H7 (cell line): ENCODE data around the gene BABAM2. TPM values are rescaled to one million over a fixed set of nuclear protein-coding genes. Genes with fewer than 3 reads are reported as not detected.
"Not testable (repeated sequence)": the region's sequence is repeated elsewhere in the genome, so short reads cannot be mapped to it uniquely, and the experiment has no call there.

Experiments
- DNase-seq: peaks from one replicate; pipeline ENCODE4 v3.0.0; 2012
- H3K27me3 ChIP-seq: 2 replicates; pipeline ENCODE4 v1.6.0; 2011; ENCODE audit warnings: mild to moderate bottlenecking, low read length; ENCODE audit not compliant: control insufficient read depth, insufficient read depth
- H3K36me3 ChIP-seq: replicated peaks from 2 replicates; pipeline ENCODE4 v1.5.1; 2011; ENCODE audit warnings: low read length; ENCODE audit not compliant: control insufficient read depth, insufficient read depth
- H3K4me3 ChIP-seq: 2 replicates; pipeline ENCODE4 v1.5.1; 2011; ENCODE audit warnings: low read depth, mild to moderate bottlenecking, control low read depth, low read length, moderate library complexity; ENCODE audit not compliant: insufficient read depth
- total RNA-seq: library from RNA; depleted of rRNA; stranded (reverse); fragments of >200 nt; shearing (Covaris generic); gene quantifications from 2 replicates; pipeline ENCODE4 v1.2.3, GENCODE V29; 2014

The BABAM2 gene
- total RNA-seq, 1 experiment from 2014 or later: 25.3 TPM

DNA sequence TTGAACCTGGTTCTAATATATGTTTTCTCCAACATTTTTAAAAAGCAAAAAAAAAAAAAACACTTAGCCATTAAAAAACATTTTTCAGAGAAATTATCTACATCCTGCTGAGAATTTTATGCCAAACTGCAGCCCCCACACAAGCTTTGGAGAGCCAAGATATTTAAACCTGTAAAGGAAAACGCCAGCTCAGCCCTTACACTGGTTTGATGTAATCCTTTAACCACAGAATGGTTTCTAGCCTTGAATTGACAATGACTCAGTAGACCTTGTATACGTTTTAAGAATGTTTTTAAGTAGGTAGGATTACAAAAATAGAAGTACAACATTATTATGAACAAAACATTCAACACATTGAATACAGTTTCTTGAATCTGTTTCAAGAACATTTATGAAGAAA lies 113.6 kb downstream of the BABAM2 start:
- Histone ChIP-seq H3K27me3 (no peaks in the 10 kb centered on the region), H3K4me3 (no peak overlapping the region), H3K36me3 (no peaks in the 10 kb centered on the region)
- DNase-seq: no peak

DNA sequence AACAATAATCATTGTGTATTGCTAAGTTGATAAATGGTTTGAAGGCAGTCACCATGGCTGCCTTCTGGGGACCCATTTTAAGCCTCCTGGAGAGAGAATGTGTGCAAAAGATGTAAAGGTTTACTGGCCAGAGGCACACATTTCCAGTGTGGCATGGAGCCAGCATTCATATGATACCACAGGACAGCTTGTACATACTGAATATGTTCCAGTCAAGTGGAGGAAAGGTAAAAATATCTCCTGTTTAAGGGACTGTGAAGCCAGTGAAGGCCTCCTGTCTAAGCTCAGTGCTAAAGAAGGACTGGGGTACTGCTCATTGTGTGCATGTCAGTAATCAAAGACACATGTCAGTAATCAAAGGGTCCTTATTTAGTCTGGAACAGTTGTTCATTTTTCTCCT lies 119.2 kb downstream of the BABAM2 start:
- Histone ChIP-seq H3K36me3 (no peaks in the 10 kb centered on the region), H3K4me3 (no peak overlapping the region), H3K27me3 (no peaks in the 10 kb centered on the region)
- no peak for DNase-seq

- Histone ChIP-seq H3K27me3 (no peaks in the 10 kb centered on the region), H3K4me3 (no peak overlapping the region)
- no peak for DNase-seq
Observed at GRCh38 chr2:28011322-28011737, 120.8 kb downstream of the BABAM2 start.

DNA sequence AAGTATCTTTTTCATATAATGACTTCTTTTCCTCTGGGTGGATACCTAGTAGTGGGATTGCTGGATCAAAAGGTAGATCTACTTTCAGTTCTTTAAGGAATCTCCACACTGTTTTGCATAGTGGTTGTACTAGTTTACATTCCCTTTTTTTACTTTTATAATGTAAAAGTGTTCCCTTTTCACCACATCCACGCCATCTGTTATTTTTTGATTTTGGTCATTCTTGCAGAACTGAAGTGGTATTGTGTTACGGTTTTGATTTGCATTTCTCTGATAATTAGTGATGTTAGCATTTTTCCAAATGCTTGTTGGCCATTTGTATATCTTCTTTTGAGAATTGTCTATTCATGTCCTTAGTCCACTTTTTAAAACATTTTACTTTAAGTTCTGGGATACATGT lies 127.9 kb downstream of the BABAM2 start:
- H3K36me3 ChIP-seq, DNase-seq, H3K27me3 ChIP-seq, H3K4me3 ChIP-seq: not testable (repeated sequence)

More at GRCh38 chr2:28011322-28011737, 120.8 kb downstream of the BABAM2 start:
- no peaks in the 10 kb centered on the region for H3K36me3 ChIP-seq

GRCh38 chr2:28019521-28019920 lies 129.0 kb downstream of the BABAM2 start:
- H3K4me3 ChIP-seq, H3K36me3 ChIP-seq, DNase-seq, H3K27me3 ChIP-seq: not testable (repeated sequence)

- no peak for DNase-seq
- H3K36me3 ChIP-seq: no peaks in the 10 kb centered on the region
- no peaks in the 10 kb centered on the region for H3K27me3 ChIP-seq
- H3K4me3 ChIP-seq: no peak overlapping the region
Observed at GRCh38 chr2:28021898-28022297, 131.4 kb downstream of the BABAM2 start.

GRCh38 chr2:28025123-28025522 lies 134.6 kb downstream of the BABAM2 start:
- Histone ChIP-seq H3K4me3 (no peak overlapping the region), H3K27me3 (no peaks in the 10 kb centered on the region), H3K36me3 (no peaks in the 10 kb centered on the region)
- DNase-seq: no peak

GRCh38 chr2:28026230-28026629 lies 135.7 kb downstream of the BABAM2 start:
- not testable (repeated sequence) for DNase-seq, H3K27me3 ChIP-seq, H3K36me3 ChIP-seq, H3K4me3 ChIP-seq

- H3K27me3 ChIP-seq: no peaks in the 10 kb centered on the region
Observed at GRCh38 chr2:28028025-28028424, 137.5 kb downstream of the BABAM2 start.

GRCh38 chr2:28030600-28030999 lies 140.1 kb downstream of the BABAM2 start:
- H3K4me3 ChIP-seq: no peak overlapping the region
- no peaks in the 10 kb centered on the region for H3K36me3 ChIP-seq
- no peak for DNase-seq
- H3K27me3 ChIP-seq: no peaks in the 10 kb centered on the region

More at GRCh38 chr2:28028025-28028424, 137.5 kb downstream of the BABAM2 start:
- DNase-seq: no peak
- H3K36me3 ChIP-seq: no peaks in the 10 kb centered on the region
- no peak overlapping the region for H3K4me3 ChIP-seq

DNA sequence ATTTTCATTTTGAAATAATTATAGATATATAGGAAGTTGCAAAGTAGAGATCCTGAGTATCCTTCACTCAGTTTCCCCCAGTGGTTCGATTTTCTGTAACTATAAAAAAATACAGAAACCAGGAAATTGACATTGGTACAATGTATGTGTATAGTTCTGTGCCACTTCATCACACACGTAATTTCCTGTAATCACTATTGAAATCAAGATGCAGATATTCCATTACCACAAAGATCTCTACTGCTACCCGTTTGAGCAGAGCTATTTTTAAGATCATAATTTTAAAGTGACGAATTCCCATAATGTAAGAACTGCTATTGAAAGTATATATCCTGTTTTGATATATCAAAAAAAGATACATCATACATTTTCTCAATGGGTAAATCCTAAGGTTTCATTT lies 142.3 kb downstream of the BABAM2 start:
- no peaks in the 10 kb centered on the region for H3K27me3 ChIP-seq
- no peak for DNase-seq
- H3K4me3 ChIP-seq: no peak overlapping the region
- no peaks in the 10 kb centered on the region for H3K36me3 ChIP-seq

GRCh38 chr2:28034696-28035095 lies 144.2 kb downstream of the BABAM2 start:
- Histone ChIP-seq H3K27me3 (no peaks in the 10 kb centered on the region), H3K36me3 (no peaks in the 10 kb centered on the region), H3K4me3 (no peak overlapping the region)
- DNase-seq: no peak

- no peak overlapping the region for H3K4me3 ChIP-seq
- H3K36me3 ChIP-seq: no peaks in the 10 kb centered on the region
- H3K27me3 ChIP-seq: no peaks in the 10 kb centered on the region
- no peak for DNase-seq
Observed at GRCh38 chr2:28035163-28035690, 144.7 kb downstream of the BABAM2 start.

GRCh38 chr2:28035816-28036215 lies 145.3 kb downstream of the BABAM2 start:
- H3K27me3 ChIP-seq: no peaks in the 10 kb centered on the region
- no peak for DNase-seq
- no peaks in the 10 kb centered on the region for H3K36me3 ChIP-seq
- H3K4me3 ChIP-seq: no peak overlapping the region

- no peak for DNase-seq
- Histone ChIP-seq H3K4me3 (no peak overlapping the region), H3K27me3 (no peaks in the 10 kb centered on the region), H3K36me3 (no peaks in the 10 kb centered on the region)
Observed at GRCh38 chr2:28036307-28036706, 145.8 kb downstream of the BABAM2 start.

DNA sequence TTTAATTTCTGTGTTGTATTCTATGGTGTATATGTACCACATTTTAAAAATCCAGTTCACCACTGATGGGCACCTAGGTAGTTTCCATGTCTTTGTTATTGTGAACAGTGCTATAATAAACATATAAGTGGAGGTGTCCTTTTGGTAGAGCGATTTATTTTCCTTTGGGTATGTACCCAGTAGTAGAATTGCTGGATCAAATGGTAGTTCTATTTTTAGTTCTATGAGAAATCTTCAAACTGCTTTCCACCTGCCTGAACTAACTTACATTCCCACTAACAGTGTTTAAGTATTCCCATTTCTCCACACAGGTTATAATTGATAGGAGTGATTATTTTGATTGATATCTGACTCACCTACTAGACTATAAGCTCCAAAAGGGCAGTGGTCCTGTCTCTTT lies 148.2 kb downstream of the BABAM2 start:
- no peak overlapping the region for H3K4me3 ChIP-seq
- H3K27me3 ChIP-seq: no peaks in the 10 kb centered on the region
- DNase-seq: no peak
- no peaks in the 10 kb centered on the region for H3K36me3 ChIP-seq
